Measurements from ENCODE around the gene USP34.

The USP34 gene

GRCh38 chr2:61363580-61363979, 107.3 kb downstream of the USP34 start:
- DNase-seq, result no peak

GRCh38 chr2:61362873-61363272, 108.0 kb downstream of the USP34 start:
- DNase-seq, result no peak

GRCh38 chr2:61361068-61361467, 109.8 kb downstream of the USP34 start:
- no peak for DNase-seq

- no peak for DNase-seq
Observed at GRCh38 chr2:61359058-61359457, 111.8 kb downstream of the USP34 start.

GRCh38 chr2:61357681-61358080, 113.2 kb downstream of the USP34 start:
- no peak for DNase-seq

GRCh38 chr2:61356958-61357350, 113.9 kb downstream of the USP34 start:
- DNase-seq, result no peak

- DNase-seq, result no peak
Observed at GRCh38 chr2:61356261-61356957, 114.5 kb downstream of the USP34 start.

GRCh38 chr2:61354543-61355197, 116.2 kb downstream of the USP34 start:
- DNase-seq, result no peak

GRCh38 chr2:61353909-61354308, 117.0 kb downstream of the USP34 start:
- no peak for DNase-seq

GRCh38 chr2:61350777-61351176, 120.1 kb downstream of the USP34 start:
- DNase-seq, result no peak

GRCh38 chr2:61343141-61343540, 127.7 kb downstream of the USP34 start:
- no peak for DNase-seq

GRCh38 chr2:61340242-61340641, 130.6 kb downstream of the USP34 start:
- no peak for DNase-seq

GRCh38 chr2:61338447-61338846, 132.4 kb downstream of the USP34 start:
- no peak for DNase-seq

GRCh38 chr2:61335187-61335586, 135.7 kb downstream of the USP34 start:
- no peak for DNase-seq

- no peak for DNase-seq
Observed at GRCh38 chr2:61334466-61334865, 136.4 kb downstream of the USP34 start.

GRCh38 chr2:61328707-61329251, 142.1 kb downstream of the USP34 start:
- DNase-seq, result no peak

GRCh38 chr2:61327173-61327572, 143.7 kb downstream of the USP34 start:
- DNase-seq, result no peak

- no peak for DNase-seq
Observed at GRCh38 chr2:61326423-61326822, 144.5 kb downstream of the USP34 start.

GRCh38 chr2:61320181-61320580, 150.7 kb downstream of the USP34 start:
- DNase-seq, result no peak

GRCh38 chr2:61318553-61318952, 152.3 kb downstream of the USP34 start:
- DNase-seq, result no peak

- DNase-seq, result no peak
Observed at GRCh38 chr2:61295981-61296380, 174.9 kb downstream of the USP34 start.

GRCh38 chr2:61291851-61292575, 178.9 kb downstream of the USP34 start:
- no peak for DNase-seq

GRCh38 chr2:61288070-61288841, 182.6 kb downstream of the USP34 start:
- no peak for DNase-seq

All from stimulated activated CD4-positive, alpha-beta T cell treated with anti-CD3 and anti-CD28 coated beads, Interleukin-15, amount 100 ng/mL, for 24 hours (primary cell).